Measurements from ENCODE around the gene HMCES. TPM values are rescaled to one million over a fixed set of nuclear protein-coding genes. Genes with fewer than 3 reads are reported as not detected.
"Not testable (repeated sequence)": the region's sequence is repeated elsewhere in the genome, so short reads cannot be mapped to it uniquely, and the experiment has no call there.

Gene HMCES
- total and polyA plus RNA-seq, 4 donors, result 13.7 to 18.2 (median 15.3) TPM

GRCh38 chr3:129349169-129349568 lies 70.5 kb downstream of the HMCES start:
- H3K4me3 ChIP-seq (ENCODE audit: low read depth in 1 of 3, low read length in 3 of 3); H3K36me3 ChIP-seq (ENCODE audit: control insufficient read depth in 4 of 4, insufficient read depth in 3 of 4, low read depth in 1 of 4, low read length in 3 of 4); H3K4me1 ChIP-seq (ENCODE audit: control insufficient read depth in 4 of 4, insufficient read depth in 4 of 4, low read length in 3 of 4); DNase-seq (ENCODE audit: low spot score); H3K9ac ChIP-seq (ENCODE audit: low read depth in 1 of 2, low read length in 2 of 2); H3K27me3 ChIP-seq (ENCODE audit: control insufficient read depth in 4 of 4, insufficient read depth in 4 of 4, low read length in 3 of 4); H3K9me3 ChIP-seq (ENCODE audit: control insufficient read depth in 4 of 4, low read length in 3 of 4); H3K27ac ChIP-seq (ENCODE audit: low read depth in 1 of 2, low read length in 2 of 2): not testable (repeated sequence)
- WGBS, result 75% methylated on average over 11 of the region's 11 CpGs
- TF ChIP-seq NR2F2 (IDR thresholded peaks at IDR 0.05) (peak; percentile 85), RXRA (IDR thresholded peaks at IDR 0.05) (peak in 1 of 2 donors; percentile 7)

DNA sequence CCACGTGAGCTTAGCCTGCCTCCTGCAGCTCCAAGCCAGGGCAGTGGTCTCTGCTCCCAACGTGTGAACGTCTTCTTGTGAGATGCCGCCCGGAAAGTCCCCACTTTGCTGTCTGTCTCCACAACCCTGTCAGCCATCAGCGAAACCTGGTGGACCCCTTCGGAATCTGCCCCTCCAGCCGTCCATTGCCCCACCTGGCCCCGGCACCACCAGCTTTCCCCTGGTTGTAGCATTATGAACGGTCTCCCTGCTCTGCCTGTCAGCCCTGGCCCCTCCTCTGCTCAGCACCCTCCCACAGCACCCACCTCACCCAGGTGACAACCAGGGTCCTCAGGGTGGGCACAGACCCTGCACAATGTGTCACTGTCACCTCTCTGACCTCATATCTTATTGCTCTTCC lies 71.1 kb downstream of the HMCES start:
- no peak overlapping the region for H3K4me3 ChIP-seq (ENCODE audit: low read depth in 1 of 3, low read length in 3 of 3)
- DNase-seq (ENCODE audit: low spot score), result no peak
- 94% methylated on average over 10 of the region's 10 CpGs for WGBS
- no peaks in the 10 kb centered on the region for H3K4me1 ChIP-seq (ENCODE audit: control insufficient read depth in 4 of 4, insufficient read depth in 4 of 4, low read length in 3 of 4)
- H3K9ac ChIP-seq (ENCODE audit: low read depth in 1 of 2, low read length in 2 of 2), result no peak overlapping the region
- no peaks in the 10 kb centered on the region for H3K36me3 ChIP-seq (ENCODE audit: control insufficient read depth in 4 of 4, insufficient read depth in 3 of 4, low read depth in 1 of 4, low read length in 3 of 4)
- no peaks in the 10 kb centered on the region for H3K9me3 ChIP-seq (ENCODE audit: control insufficient read depth in 4 of 4, low read length in 3 of 4)
- H3K27ac ChIP-seq (ENCODE audit: low read depth in 1 of 2, low read length in 2 of 2), result no peak overlapping the region
- TF ChIP-seq, protein P1, sequence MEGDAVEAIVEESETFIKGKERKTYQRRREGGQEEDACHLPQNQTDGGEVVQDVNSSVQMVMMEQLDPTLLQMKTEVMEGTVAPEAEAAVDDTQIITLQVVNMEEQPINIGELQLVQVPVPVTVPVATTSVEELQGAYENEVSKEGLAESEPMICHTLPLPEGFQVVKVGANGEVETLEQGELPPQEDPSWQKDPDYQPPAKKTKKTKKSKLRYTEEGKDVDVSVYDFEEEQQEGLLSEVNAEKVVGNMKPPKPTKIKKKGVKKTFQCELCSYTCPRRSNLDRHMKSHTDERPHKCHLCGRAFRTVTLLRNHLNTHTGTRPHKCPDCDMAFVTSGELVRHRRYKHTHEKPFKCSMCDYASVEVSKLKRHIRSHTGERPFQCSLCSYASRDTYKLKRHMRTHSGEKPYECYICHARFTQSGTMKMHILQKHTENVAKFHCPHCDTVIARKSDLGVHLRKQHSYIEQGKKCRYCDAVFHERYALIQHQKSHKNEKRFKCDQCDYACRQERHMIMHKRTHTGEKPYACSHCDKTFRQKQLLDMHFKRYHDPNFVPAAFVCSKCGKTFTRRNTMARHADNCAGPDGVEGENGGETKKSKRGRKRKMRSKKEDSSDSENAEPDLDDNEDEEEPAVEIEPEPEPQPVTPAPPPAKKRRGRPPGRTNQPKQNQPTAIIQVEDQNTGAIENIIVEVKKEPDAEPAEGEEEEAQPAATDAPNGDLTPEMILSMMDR (IDR thresholded peaks at IDR 0.05; ENCODE audit: low read depth, low read length, missing input control), result no peak
- TF ChIP-seq, protein P2, sequence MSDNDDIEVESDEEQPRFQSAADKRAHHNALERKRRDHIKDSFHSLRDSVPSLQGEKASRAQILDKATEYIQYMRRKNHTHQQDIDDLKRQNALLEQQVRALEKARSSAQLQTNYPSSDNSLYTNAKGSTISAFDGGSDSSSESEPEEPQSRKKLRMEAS (IDR thresholded peaks at IDR 0.05), result no peak
- no peak for TF ChIP-seq HNF4A (conservative IDR thresholded peaks at IDR 0.05)
- no peak for TF ChIP-seq RAD21 (IDR thresholded peaks at IDR 0.05)
- TF ChIP-seq RXRA (IDR thresholded peaks at IDR 0.05), result no peak
- TF ChIP-seq NR2F2 (IDR thresholded peaks at IDR 0.05), result no peak
- TF ChIP-seq YY1 (IDR thresholded peaks at IDR 0.05), result no peak
- TF ChIP-seq EGR1 (IDR thresholded peaks at IDR 0.05; ENCODE audit: low read depth in 2 of 2), result no peak
- no peak for TF ChIP-seq GABPA (IDR thresholded peaks at IDR 0.05 in 1 of 2, conservative IDR thresholded peaks at IDR 0.05 in 1 of 2)
- no peak for TF ChIP-seq JUND (IDR thresholded peaks at IDR 0.05)
- no peak for TF ChIP-seq HNF4G (IDR thresholded peaks at IDR 0.05)
- TF ChIP-seq SP1 (IDR thresholded peaks at IDR 0.05), result no peak
- TF ChIP-seq, protein P3, sequence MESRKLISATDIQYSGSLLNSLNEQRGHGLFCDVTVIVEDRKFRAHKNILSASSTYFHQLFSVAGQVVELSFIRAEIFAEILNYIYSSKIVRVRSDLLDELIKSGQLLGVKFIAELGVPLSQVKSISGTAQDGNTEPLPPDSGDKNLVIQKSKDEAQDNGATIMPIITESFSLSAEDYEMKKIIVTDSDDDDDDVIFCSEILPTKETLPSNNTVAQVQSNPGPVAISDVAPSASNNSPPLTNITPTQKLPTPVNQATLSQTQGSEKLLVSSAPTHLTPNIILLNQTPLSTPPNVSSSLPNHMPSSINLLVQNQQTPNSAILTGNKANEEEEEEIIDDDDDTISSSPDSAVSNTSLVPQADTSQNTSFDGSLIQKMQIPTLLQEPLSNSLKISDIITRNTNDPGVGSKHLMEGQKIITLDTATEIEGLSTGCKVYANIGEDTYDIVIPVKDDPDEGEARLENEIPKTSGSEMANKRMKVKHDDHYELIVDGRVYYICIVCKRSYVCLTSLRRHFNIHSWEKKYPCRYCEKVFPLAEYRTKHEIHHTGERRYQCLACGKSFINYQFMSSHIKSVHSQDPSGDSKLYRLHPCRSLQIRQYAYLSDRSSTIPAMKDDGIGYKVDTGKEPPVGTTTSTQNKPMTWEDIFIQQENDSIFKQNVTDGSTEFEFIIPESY (IDR thresholded peaks at IDR 0.05), result no peak
- TF ChIP-seq TAF1 (conservative IDR thresholded peaks at IDR 0.05), result no peak
- TF ChIP-seq FOXA1 (IDR thresholded peaks at IDR 0.05), result no peak
- H3K27me3 ChIP-seq (ENCODE audit: control insufficient read depth in 4 of 4, insufficient read depth in 4 of 4, low read length in 3 of 4), result no peaks in the 10 kb centered on the region

GRCh38 chr3:129352045-129352444 lies 73.4 kb downstream of the HMCES start:
- TF ChIP-seq EGR1 (IDR thresholded peaks at IDR 0.05; ENCODE audit: low read depth in 2 of 2), result no peak
- TF ChIP-seq, protein P1 (IDR thresholded peaks at IDR 0.05; ENCODE audit: low read depth, low read length, missing input control), result peak; percentile 11
- TF ChIP-seq, protein P3 (IDR thresholded peaks at IDR 0.05), result no peak
- no peak for TF ChIP-seq FOXA2 (IDR thresholded peaks at IDR 0.05)
- H3K36me3 ChIP-seq (ENCODE audit: control insufficient read depth in 4 of 4, insufficient read depth in 3 of 4, low read depth in 1 of 4, low read length in 3 of 4), result no peaks in the 10 kb centered on the region
- no peak for DNase-seq (ENCODE audit: low spot score)
- H3K4me1 ChIP-seq (ENCODE audit: control insufficient read depth in 4 of 4, insufficient read depth in 4 of 4, low read length in 3 of 4), result no peaks in the 10 kb centered on the region
- WGBS, result 86% methylated on average over 8 of the region's 8 CpGs
- H3K27me3 ChIP-seq (ENCODE audit: control insufficient read depth in 4 of 4, insufficient read depth in 4 of 4, low read length in 3 of 4), result no peaks in the 10 kb centered on the region
- no peak overlapping the region for H3K4me3 ChIP-seq (ENCODE audit: low read depth in 1 of 3, low read length in 3 of 3)
- H3K9ac ChIP-seq (ENCODE audit: low read depth in 1 of 2, low read length in 2 of 2), result no peak overlapping the region
- H3K9me3 ChIP-seq (ENCODE audit: control insufficient read depth in 4 of 4, low read length in 3 of 4), result no peaks in the 10 kb centered on the region
- H3K27ac ChIP-seq (ENCODE audit: low read depth in 1 of 2, low read length in 2 of 2), result no peak overlapping the region
